KMS-11 (cell line): Measurements from ENCODE around the gene SEH1L.

ENCODE experiments used
- H2AFZ ChIP-seq: fragments of 200-600 bp; sonication (generic); 2 replicates; pipeline ENCODE4 v1.6.1; 2016; ENCODE audit warnings: antibody characterized with exemption, mixed run types, low read depth
- H3K27ac ChIP-seq: fragments of 200-600 bp; sonication (generic); 2 replicates; pipeline ENCODE4 v1.6.1; 2016; ENCODE audit warnings: mild to moderate bottlenecking, mixed run types
- H3K27me3 ChIP-seq: fragments of 200-600 bp; sonication (generic); 2 replicates; pipeline ENCODE4 v1.6.1; 2017; ENCODE audit warnings: mild to moderate bottlenecking, low read depth, mixed run types, moderate library complexity; ENCODE audit not compliant: insufficient read depth
- H3K36me3 ChIP-seq: fragments of 200-600 bp; sonication (generic); 2 replicates; pipeline ENCODE4 v1.6.1; 2017; ENCODE audit warnings: mild to moderate bottlenecking, mixed run types; ENCODE audit not compliant: insufficient read depth
- H3K4me1 ChIP-seq: fragments of 200-600 bp; sonication (generic); 2 replicates; pipeline ENCODE4 v1.6.1; 2016; ENCODE audit warnings: mild to moderate bottlenecking, low read depth, mixed run types; ENCODE audit not compliant: poor library complexity, severe bottlenecking
- H3K4me2 ChIP-seq: fragments of 200-600 bp; sonication (generic); 2 replicates; pipeline ENCODE4 v1.7.0; 2016; ENCODE audit warnings: mild to moderate bottlenecking, mixed run types
- H3K4me3 ChIP-seq: fragments of 200-600 bp; sonication (generic); IDR thresholded peaks from 2 replicates; pipeline ENCODE4 v1.6.1; 2017; ENCODE audit warnings: low read depth, low read length, mixed read lengths; ENCODE audit not compliant: insufficient read depth
- H3K79me2 ChIP-seq: fragments of 200-600 bp; sonication (generic); 2 replicates; pipeline ENCODE4 v1.6.1; 2016; ENCODE audit warnings: low read depth, mixed run types; ENCODE audit not compliant: insufficient read depth
- H3K9ac ChIP-seq: fragments of 200-600 bp; sonication (generic); 2 replicates; pipeline ENCODE4 v1.6.1; 2016; ENCODE audit warnings: mild to moderate bottlenecking, mixed run types
- H4K20me1 ChIP-seq: fragments of 200-600 bp; sonication (generic); 2 replicates; pipeline ENCODE4 v1.6.1; 2016; ENCODE audit warnings: mild to moderate bottlenecking, mixed run types; ENCODE audit not compliant: insufficient read depth
- CTCF ChIP-seq: fragments of 200-600 bp; sonication (generic); conservative IDR thresholded peaks from 2 replicates; pipeline ENCODE4 v1.6.1; 2017; ENCODE audit warnings: low read depth, mild to moderate bottlenecking, antibody characterized with exemption, low read length, moderate library complexity, mixed read lengths

SEH1L gene

GRCh38 chr18:12960853-12961397 is 13.1 kb downstream of the SEH1L start:
- H3K9ac ChIP-seq = no peak overlapping the region
- no peak overlapping the region for H3K27ac ChIP-seq
- no peaks in the 10 kb centered on the region for H4K20me1 ChIP-seq
- H2AFZ ChIP-seq = no peak overlapping the region
- TF ChIP-seq CTCF = no peak
- no peak overlapping the region for H3K4me2 ChIP-seq
- H3K36me3 ChIP-seq = no peaks in the 10 kb centered on the region; the same call in 1 of the 2 replicates
- peaks cover 11% of the 10 kb centered on the region; the same call in 1 of the 2 replicates for H3K79me2 ChIP-seq
- H3K4me1 ChIP-seq = no peaks in the 10 kb centered on the region
- H3K4me3 ChIP-seq = no peak overlapping the region
- no peaks in the 10 kb centered on the region for H3K27me3 ChIP-seq

GRCh38 chr18:12963069-12963468 is 15.3 kb downstream of the SEH1L start:
- no peaks in the 10 kb centered on the region; the same call in 1 of the 2 replicates for H3K36me3 ChIP-seq
- no peaks in the 10 kb centered on the region for H3K27me3 ChIP-seq
- no peak overlapping the region for H2AFZ ChIP-seq
- H3K4me3 ChIP-seq = no peak overlapping the region
- H3K4me2 ChIP-seq = no peak overlapping the region
- no peak for TF ChIP-seq CTCF
- no peak overlapping the region for H3K9ac ChIP-seq
- H3K79me2 ChIP-seq = peaks cover 11% of the 10 kb centered on the region; the same call in 1 of the 2 replicates
- H3K4me1 ChIP-seq = no peaks in the 10 kb centered on the region
- no peaks in the 10 kb centered on the region for H4K20me1 ChIP-seq
- H3K27ac ChIP-seq = no peak overlapping the region

GRCh38 chr18:12968115-12968514 is 20.3 kb downstream of the SEH1L start:
- Histone ChIP-seq H3K4me1 (no peaks in the 10 kb centered on the region), H3K4me3 (no peak overlapping the region), H3K9ac (no peak overlapping the region), H3K79me2 (no peaks in the 10 kb centered on the region), H3K36me3 (no peaks in the 10 kb centered on the region; the same call in 1 of the 2 replicates), H3K27ac (no peak overlapping the region), H3K27me3 (no peaks in the 10 kb centered on the region), H2AFZ (no peak overlapping the region), H4K20me1 (no peaks in the 10 kb centered on the region), H3K4me2 (no peak overlapping the region)
- no peak for TF ChIP-seq CTCF

GRCh38 chr18:12968619-12969018 is 20.8 kb downstream of the SEH1L start:
- H3K79me2 ChIP-seq = no peaks in the 10 kb centered on the region
- no peak overlapping the region for H2AFZ ChIP-seq
- H3K9ac ChIP-seq = no peak overlapping the region
- no peaks in the 10 kb centered on the region for H3K4me1 ChIP-seq
- H3K4me2 ChIP-seq = no peak overlapping the region
- no peaks in the 10 kb centered on the region for H3K27me3 ChIP-seq
- H3K36me3 ChIP-seq = no peaks in the 10 kb centered on the region; the same call in 1 of the 2 replicates
- TF ChIP-seq CTCF = no peak
- H4K20me1 ChIP-seq = no peaks in the 10 kb centered on the region
- no peak overlapping the region for H3K4me3 ChIP-seq
- H3K27ac ChIP-seq = no peak overlapping the region
